Left renal cortex interstitium (tissue), 4 donors: ENCODE measurements around the gene HK1. TPM values are rescaled to one million over a fixed set of nuclear protein-coding genes. Genes with fewer than 3 reads are reported as not detected.
"Not testable (repeated sequence)": the region's sequence is repeated elsewhere in the genome, so short reads cannot be mapped to it uniquely, and the experiment has no call there.

Experiments used
- DNase-seq, 4 donors: peaks; one replicate each; pipeline ENCODE4 v3.0.0-alpha.2; 2013; ENCODE audit warnings: low read depth in 4 of 4, low spot score in 2 of 4, missing footprints in 1 of 4
- polyA plus RNA-seq, 4 donors: library from polyadenylated mRNA; unstranded; fragments of 120-200 nt; gene quantifications; one replicate each; pipeline ENCODE4 v1.2.1, GENCODE V29; 2013; ENCODE audit not compliant: insufficient read length in 4 of 4

Gene HK1
- polyA plus RNA-seq, 4 donors, result 46.3 to 56.6 (median 53.8) TPM

GRCh38 chr10:69325637-69326523 is 47.6 kb downstream of the HK1 start:
- DNase-seq, result not testable (repeated sequence)

- DNase-seq, result no peak
Observed at GRCh38 chr10:69326692-69327091, 48.4 kb downstream of the HK1 start.

GRCh38 chr10:69327463-69328379 is 49.4 kb downstream of the HK1 start:
- DNase-seq, result no peak

GRCh38 chr10:69328380-69328735 is 50.1 kb downstream of the HK1 start:
- no peak for DNase-seq

GRCh38 chr10:69328888-69329287 is 50.6 kb downstream of the HK1 start:
- DNase-seq, result not testable (repeated sequence)

GRCh38 chr10:69329721-69330178 is 51.5 kb downstream of the HK1 start:
- DNase-seq, result no peak

GRCh38 chr10:69331161-69331560 is 52.9 kb downstream of the HK1 start:
- no peak for DNase-seq

GRCh38 chr10:69332278-69333010 is 54.1 kb downstream of the HK1 start:
- DNase-seq, result no peak

- DNase-seq, result no peak
Observed at GRCh38 chr10:69333205-69333604, 54.9 kb downstream of the HK1 start.

GRCh38 chr10:69333865-69334301 is 55.6 kb downstream of the HK1 start:
- DNase-seq, result not testable (repeated sequence)

- no peak for DNase-seq
Observed at GRCh38 chr10:69334302-69335062, 56.2 kb downstream of the HK1 start.

GRCh38 chr10:69335063-69335587 is 56.8 kb downstream of the HK1 start:
- no peak for DNase-seq

GRCh38 chr10:69335613-69336012 is 57.3 kb downstream of the HK1 start:
- DNase-seq, result no peak

GRCh38 chr10:69336952-69337295 is 58.6 kb downstream of the HK1 start:
- no peak for DNase-seq

- no peak for DNase-seq
Observed at GRCh38 chr10:69337296-69338132, 59.2 kb downstream of the HK1 start.

- no peak for DNase-seq
Observed at GRCh38 chr10:69338133-69338456, 59.8 kb downstream of the HK1 start.

GRCh38 chr10:69338547-69339450 is 60.5 kb downstream of the HK1 start:
- no peak for DNase-seq

GRCh38 chr10:69340695-69341094 is 62.4 kb downstream of the HK1 start:
- no peak for DNase-seq
